Mucosa of rectum (tissue), 2 donors: Measurements from ENCODE around the gene IMPG1.
"Not testable (repeated sequence)": the region's sequence is repeated elsewhere in the genome, so short reads cannot be mapped to it uniquely, and the experiment has no call there.

Source experiments
- H3K27ac ChIP-seq, 2 donors: one replicate each; pipeline ENCODE4 v1.7.0; 2013; ENCODE audit warnings: inconsistent platforms in 2 of 2, low read depth in 2 of 2, low read length in 2 of 2
- H3K27me3 ChIP-seq, 2 donors: one replicate each; pipeline ENCODE4 v1.7.0; 2013; ENCODE audit warnings: low read length in 2 of 2; ENCODE audit not compliant: control insufficient read depth in 2 of 2, insufficient read depth in 2 of 2
- H3K36me3 ChIP-seq, 2 donors: one replicate each; pipeline ENCODE4 v1.7.0; 2013; ENCODE audit warnings: low read length in 2 of 2; ENCODE audit not compliant: control insufficient read depth in 2 of 2, insufficient read depth in 2 of 2
- H3K4me1 ChIP-seq, 2 donors: one replicate each; pipeline ENCODE4 v1.7.0; 2013; ENCODE audit warnings: low read length in 2 of 2, mild to moderate bottlenecking in 1 of 2; ENCODE audit not compliant: control insufficient read depth in 2 of 2, insufficient read depth in 2 of 2
- H3K4me3 ChIP-seq, 2 donors: one replicate each; pipeline ENCODE4 v1.7.0; 2013; ENCODE audit warnings: low read length in 2 of 2
- H3K9ac ChIP-seq, 2 donors: one replicate each; pipeline ENCODE4 v1.7.0; 2013; ENCODE audit warnings: low read length in 2 of 2, low read depth in 1 of 2, mild to moderate bottlenecking in 1 of 2
- H3K9me3 ChIP-seq, 2 donors: one replicate each; pipeline ENCODE4 v1.7.0; 2013; ENCODE audit warnings: low read length in 2 of 2; ENCODE audit not compliant: control insufficient read depth in 2 of 2
- donor health status: healthy.
- donor health status: Normal muscosa, but diverticular disease.

The IMPG1 gene

DNA sequence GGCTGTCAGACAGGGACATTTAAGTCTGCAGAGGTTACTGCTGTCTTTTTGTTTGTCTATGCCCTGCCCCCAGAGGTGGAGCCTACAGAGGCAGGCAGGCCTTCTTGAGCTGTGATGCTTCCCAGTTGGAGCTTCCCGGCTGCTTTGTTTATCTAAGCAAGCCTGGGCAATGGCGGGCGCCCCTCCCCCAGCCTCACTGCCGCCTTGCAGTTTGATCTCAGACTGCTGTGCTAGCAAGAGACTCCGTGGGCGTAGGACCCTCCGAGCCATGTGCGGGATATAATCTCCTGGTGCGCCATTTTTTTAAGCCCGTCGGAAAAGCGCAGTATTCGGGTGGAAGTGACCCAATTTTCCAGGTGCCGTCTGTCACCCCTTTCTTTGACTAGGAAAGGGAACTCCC, 167.3 kb downstream of the IMPG1 start:
- not testable (repeated sequence) for H3K9me3 ChIP-seq, H3K27ac ChIP-seq, H3K4me1 ChIP-seq, H3K9ac ChIP-seq, H3K4me3 ChIP-seq, H3K27me3 ChIP-seq
- peaks cover 0 to 11% of the 10 kb centered on the region in 2 donors for H3K36me3 ChIP-seq

DNA sequence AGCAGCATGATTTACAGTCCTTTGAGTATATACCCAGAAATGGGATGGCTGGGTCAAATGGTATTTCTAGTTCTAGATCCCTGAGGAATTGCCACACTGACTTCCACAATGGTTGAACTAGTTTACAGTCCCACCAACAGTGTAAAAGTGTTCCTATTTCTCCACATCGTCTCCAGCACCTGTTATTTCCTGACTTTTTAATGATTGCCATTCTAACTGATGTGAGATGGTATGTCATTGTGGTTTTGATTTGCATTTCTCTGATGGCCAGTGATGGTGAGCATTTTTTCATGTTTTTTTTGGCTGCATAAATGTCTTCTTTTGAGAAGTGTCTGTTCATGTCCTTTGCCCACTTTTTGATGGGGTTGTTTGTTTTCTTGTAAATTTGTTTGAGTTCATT, 172.2 kb downstream of the IMPG1 start:
- not testable (repeated sequence) for H3K36me3 ChIP-seq

DNA sequence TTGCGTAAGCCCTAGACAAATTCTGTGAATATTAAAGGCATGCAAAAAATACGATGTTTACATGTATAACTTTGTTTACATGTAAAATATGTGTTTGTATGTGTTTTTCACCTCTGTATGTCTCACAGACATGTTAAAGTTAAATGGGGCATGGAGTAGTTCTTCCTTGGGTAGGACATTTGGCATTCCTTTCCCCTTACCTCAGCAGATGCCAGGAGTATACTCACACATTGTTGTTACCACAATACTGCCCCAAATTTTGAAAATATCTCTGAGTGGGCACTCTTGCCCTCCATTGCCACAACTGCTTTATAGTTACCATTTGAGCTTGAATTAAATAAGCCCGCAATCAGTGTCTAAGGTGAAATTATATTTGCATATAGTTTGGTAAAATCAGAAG, 175.9 kb downstream of the IMPG1 start:
- no peaks in the 10 kb centered on the region for H3K4me1 ChIP-seq
- no peak overlapping the region for H3K27ac ChIP-seq
- H3K9ac ChIP-seq, result no peak overlapping the region
- H3K27me3 ChIP-seq, result no peaks in the 10 kb centered on the region
- no peak overlapping the region for H3K4me3 ChIP-seq
- H3K9me3 ChIP-seq, result no peaks in the 10 kb centered on the region
- peaks cover 0 to 7% of the 10 kb centered on the region in 2 donors for H3K36me3 ChIP-seq

More for the DNA sequence above, 172.2 kb downstream of the IMPG1 start:
- H3K27ac ChIP-seq, H3K9me3 ChIP-seq, H3K9ac ChIP-seq, H3K4me3 ChIP-seq, H3K27me3 ChIP-seq, H3K4me1 ChIP-seq: not testable (repeated sequence)

DNA sequence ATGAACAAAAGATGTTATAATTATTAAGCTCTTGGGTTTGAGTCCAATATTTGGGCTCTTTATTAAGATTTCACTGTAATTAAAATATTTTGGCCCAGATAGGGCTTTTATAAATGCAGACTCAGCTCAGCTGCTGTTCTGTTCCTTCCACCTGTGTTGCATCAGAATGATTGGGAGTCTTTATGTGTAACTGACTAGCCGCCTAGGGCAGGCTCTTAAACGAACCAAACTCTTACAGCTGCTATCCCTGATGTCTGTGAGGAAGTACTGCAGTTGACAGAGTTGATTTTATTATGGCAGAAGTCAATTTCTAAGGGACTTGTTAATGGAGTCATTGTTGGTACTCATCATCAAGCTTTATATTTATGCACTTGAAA, 178.7 kb downstream of the IMPG1 start:
- H3K27me3 ChIP-seq, result no peaks in the 10 kb centered on the region
- H3K36me3 ChIP-seq, result peaks cover 0 to 7% of the 10 kb centered on the region in 2 donors
- H3K4me3 ChIP-seq, result no peak overlapping the region

DNA sequence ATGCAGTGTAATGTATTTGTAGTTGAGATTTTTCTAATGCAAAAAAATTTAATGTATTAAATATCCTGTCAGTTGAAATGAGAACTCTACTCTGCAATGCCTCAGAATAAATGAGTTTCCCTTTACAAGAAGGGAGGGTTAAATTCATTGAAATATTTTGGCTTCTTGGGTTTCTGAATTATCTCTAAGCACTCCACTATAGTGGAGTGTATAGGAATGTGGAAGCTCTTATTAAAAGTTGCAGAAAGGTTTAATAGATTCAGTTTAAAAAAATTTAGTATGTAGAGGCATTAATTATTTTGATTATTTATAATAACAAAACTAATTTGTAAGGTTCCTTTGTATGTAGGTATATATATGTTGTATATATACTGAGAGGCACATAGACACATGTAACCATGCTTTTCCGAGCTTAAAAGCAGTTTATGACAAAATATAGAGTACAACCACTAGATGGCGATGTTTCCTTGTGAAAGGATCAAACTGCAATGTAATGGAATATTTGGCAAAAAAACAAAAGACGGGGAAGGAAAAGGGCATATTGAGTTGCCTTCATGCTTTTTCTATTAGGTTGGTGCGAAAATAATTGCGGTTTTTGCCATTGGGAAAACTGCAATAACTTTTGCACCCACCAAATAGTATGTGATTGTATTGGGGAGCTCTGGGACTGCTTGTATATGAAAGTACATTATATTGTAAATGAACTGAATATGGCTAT, 179.2 kb downstream of the IMPG1 start:
- no peak overlapping the region for H3K9ac ChIP-seq
- no peaks in the 10 kb centered on the region for H3K9me3 ChIP-seq
- H3K4me1 ChIP-seq, result no peaks in the 10 kb centered on the region
- H3K27me3 ChIP-seq, result no peaks in the 10 kb centered on the region
- H3K36me3 ChIP-seq, result peaks cover 0 to 7% of the 10 kb centered on the region in 2 donors
- H3K4me3 ChIP-seq, result no peak overlapping the region
- H3K27ac ChIP-seq, result no peak overlapping the region

More for the DNA sequence above, 178.7 kb downstream of the IMPG1 start:
- Histone ChIP-seq H3K27ac (no peak overlapping the region), H3K4me1 (no peaks in the 10 kb centered on the region), H3K9ac (no peak overlapping the region), H3K9me3 (no peaks in the 10 kb centered on the region)

DNA sequence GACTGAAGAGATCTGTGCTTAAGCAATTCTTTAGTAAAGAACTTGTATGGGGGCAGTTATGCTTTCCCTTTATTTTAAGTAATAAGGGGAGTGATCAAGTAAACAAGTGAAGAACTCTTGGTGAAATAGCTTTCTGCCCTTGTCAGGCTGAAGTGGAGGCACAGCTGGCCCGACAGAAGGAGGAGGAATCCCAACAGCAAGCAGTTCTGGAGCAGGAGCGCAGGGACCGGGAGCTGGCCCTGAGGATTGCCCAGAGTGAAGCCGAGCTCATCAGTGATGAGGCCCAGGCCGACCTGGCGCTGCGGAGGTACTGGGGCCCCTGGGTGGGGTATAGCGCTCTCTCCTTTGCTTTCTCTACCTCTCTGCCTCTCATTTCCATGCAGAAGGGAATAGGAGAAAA, 180.1 kb downstream of the IMPG1 start:
- Histone ChIP-seq H3K36me3 (peaks cover 0 to 7% of the 10 kb centered on the region in 2 donors), H3K4me1 (no peaks in the 10 kb centered on the region), H3K27ac (no peak overlapping the region), H3K9me3 (no peaks in the 10 kb centered on the region), H3K27me3 (no peaks in the 10 kb centered on the region), H3K9ac (no peak overlapping the region), H3K4me3 (no peak overlapping the region)

DNA sequence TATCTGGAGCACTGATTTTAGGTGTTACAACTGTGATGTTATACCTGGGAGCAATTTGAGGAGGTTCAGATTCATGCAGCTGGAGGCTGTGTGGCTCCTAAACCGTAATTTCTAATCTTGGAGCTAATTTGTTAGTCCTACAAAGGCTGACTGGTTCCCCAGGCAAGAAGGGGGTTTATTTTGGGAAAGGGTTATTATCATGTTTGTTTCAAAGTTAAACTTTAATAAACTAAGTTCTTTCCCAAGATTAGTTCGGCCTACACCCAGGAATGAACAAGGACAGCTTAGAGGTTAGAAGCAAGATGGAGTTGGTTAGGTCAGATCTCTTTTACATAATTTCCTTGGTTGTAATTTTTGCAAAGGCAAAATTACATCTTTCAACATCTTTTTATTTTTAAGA, 187.6 kb downstream of the IMPG1 start:
- Histone ChIP-seq H3K4me3 (no peak overlapping the region), H3K4me1 (no peaks in the 10 kb centered on the region), H3K27ac (no peak overlapping the region), H3K27me3 (no peaks in the 10 kb centered on the region), H3K9me3 (no peaks in the 10 kb centered on the region), H3K9ac (no peak overlapping the region), H3K36me3 (peaks cover 0 to 2% of the 10 kb centered on the region in 2 donors)

DNA sequence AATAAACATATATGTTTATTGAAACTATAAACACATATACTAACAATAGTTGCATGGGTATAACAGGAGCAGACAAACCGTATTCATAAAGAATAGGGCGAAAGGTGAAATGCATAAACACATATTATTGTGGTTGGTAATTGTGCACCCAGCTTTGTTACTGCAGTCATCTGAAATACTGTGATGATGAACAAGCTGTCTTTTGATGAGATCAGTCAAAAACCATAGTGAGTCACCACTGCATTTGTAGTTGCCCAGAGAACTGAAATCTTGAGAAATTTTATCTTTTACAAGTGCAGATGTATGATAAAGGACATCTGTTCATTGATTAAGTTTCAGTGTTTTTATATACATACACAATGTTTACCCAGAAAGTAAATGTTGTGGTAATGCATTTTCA, 189.7 kb downstream of the IMPG1 start:
- no peak overlapping the region for H3K4me3 ChIP-seq
- H3K36me3 ChIP-seq, result peaks cover 0 to 4% of the 10 kb centered on the region in 2 donors
- H3K27me3 ChIP-seq, result no peaks in the 10 kb centered on the region
- H3K27ac ChIP-seq, result no peak overlapping the region
- no peaks in the 10 kb centered on the region for H3K4me1 ChIP-seq
- H3K9ac ChIP-seq, result no peak overlapping the region
- H3K9me3 ChIP-seq, result no peaks in the 10 kb centered on the region

DNA sequence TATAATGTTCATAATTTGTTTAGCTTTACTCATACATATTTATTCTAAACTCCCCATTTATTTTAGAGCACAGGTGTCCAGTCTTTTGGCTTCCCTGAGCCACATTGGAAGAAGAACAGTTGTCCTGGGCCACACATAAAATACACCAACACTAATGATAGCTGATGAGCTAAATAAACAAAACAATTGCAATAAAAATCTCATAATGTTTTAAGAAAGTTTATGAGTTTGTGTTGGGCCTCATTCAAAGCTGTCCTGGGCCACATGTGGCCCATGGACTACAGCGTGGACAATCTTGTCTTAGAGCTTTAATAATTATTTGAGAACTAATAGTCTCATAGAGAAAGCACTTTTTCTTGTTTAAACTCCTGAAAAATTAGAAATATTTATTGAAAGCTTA, 192.2 kb downstream of the IMPG1 start:
- H3K4me1 ChIP-seq, result no peaks in the 10 kb centered on the region
- no peaks in the 10 kb centered on the region for H3K9me3 ChIP-seq
- H3K4me3 ChIP-seq, result no peak overlapping the region
- H3K27ac ChIP-seq, result no peak overlapping the region
- no peaks in the 10 kb centered on the region for H3K27me3 ChIP-seq
- peaks cover 0 to 4% of the 10 kb centered on the region in 2 donors for H3K36me3 ChIP-seq
- no peak overlapping the region for H3K9ac ChIP-seq

DNA sequence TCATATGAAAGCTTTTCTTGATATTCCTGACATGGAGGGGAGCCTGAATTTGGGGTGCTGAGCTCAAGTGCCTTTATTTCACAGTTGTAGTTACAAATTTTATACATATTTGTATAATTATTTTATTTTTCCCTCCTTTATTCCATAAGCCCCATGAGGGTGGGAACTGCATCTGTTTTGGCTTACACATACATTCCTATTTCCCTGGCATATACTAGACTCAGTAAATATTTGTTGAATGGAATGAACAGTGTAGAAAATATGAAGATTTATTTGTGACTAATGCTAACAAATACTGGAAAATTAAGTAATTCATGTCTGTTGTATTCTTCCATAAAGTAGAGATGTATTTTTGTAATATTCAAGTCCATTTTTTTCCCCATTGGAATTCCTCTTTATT, 196.3 kb downstream of the IMPG1 start:
- no peak overlapping the region for H3K4me3 ChIP-seq
- no peak overlapping the region for H3K27ac ChIP-seq
- H3K4me1 ChIP-seq, result no peaks in the 10 kb centered on the region
- H3K9ac ChIP-seq, result no peak overlapping the region
- H3K36me3 ChIP-seq, result peaks cover 12 to 21% of the 10 kb centered on the region in 2 donors
- no peaks in the 10 kb centered on the region for H3K27me3 ChIP-seq
- no peaks in the 10 kb centered on the region for H3K9me3 ChIP-seq
